Activated CD4-positive, alpha-beta memory T cell treated with anti-CD3 and anti-CD28 coated beads, Interleukin-2, amount 10 ng/mL, durations not matched to agents 7 days and 5 days (primary cell): Measurements from ENCODE around the gene TEKT5. TPM values are rescaled to one million over a fixed set of nuclear protein-coding genes. Genes with fewer than 3 reads are reported as not detected.
"Not testable (repeated sequence)": the region's sequence is repeated elsewhere in the genome, so short reads cannot be mapped to it uniquely, and the experiment has no call there.

Source experiments
- CTCF ChIA-PET: fragments of 350-600 bp; sonication (Branson Sonifier 250); formaldehyde crosslinking; loops from one replicate; lab custom pipeline; 2021; ENCODE audit warnings: antibody characterized with exemption, inconsistent platforms; lab: Charles Lee
- POLR2A ChIA-PET: fragments of 350-600 bp; sonication (Branson Sonifier 250); formaldehyde crosslinking; loops from one replicate; lab custom pipeline; 2021; ENCODE audit warnings: antibody characterized with exemption; lab: Charles Lee
- DNase-seq: peaks from one replicate; pipeline ENCODE4 v3.0.0-alpha.2; 2020
- H3K27ac Mint-ChIP-seq: one replicate; pipeline ENCODE4 v1.8.0; 2021; ENCODE audit warnings: mild to moderate bottlenecking, mixed read lengths
- H3K27me3 Mint-ChIP-seq: one replicate; pipeline ENCODE4 v1.8.0; 2021; ENCODE audit warnings: mixed read lengths
- H3K36me3 Mint-ChIP-seq: one replicate; pipeline ENCODE4 v1.8.0; 2021; ENCODE audit warnings: low read depth, mixed read lengths
- H3K4me1 Mint-ChIP-seq: one replicate; pipeline ENCODE4 v1.8.0; 2021; ENCODE audit warnings: mixed read lengths
- H3K4me3 Mint-ChIP-seq: one replicate; pipeline ENCODE4 v1.8.0; 2021; ENCODE audit warnings: mild to moderate bottlenecking, mixed read lengths
- H3K9me3 Mint-ChIP-seq: one replicate; pipeline ENCODE4 v1.8.0; 2021; ENCODE audit warnings: mixed read lengths
- total RNA-seq, 2 experiments: library from RNA; stranded (reverse); gene quantifications; one replicate each; pipeline ENCODE4 v1.2.3, GENCODE V29; 2021

TEKT5 gene
- total RNA-seq, 2 experiments from 2014 or later, result not detected

GRCh38 chr16:10664720-10665126, 30.0 kb downstream of the TEKT5 start:
- Mint-ChIP-seq H3K36me3 (no peaks in the 10 kb centered on the region), H3K4me3 (no peak overlapping the region), H3K27me3 (peaks cover 12% of the 10 kb centered on the region), H3K27ac (no peak overlapping the region), H3K9me3 (no peaks in the 10 kb centered on the region), H3K4me1 (no peaks in the 10 kb centered on the region)
- POLR2A ChIA-PET, result no interaction called here
- no peak for DNase-seq
- CTCF ChIA-PET, result no interaction called here

GRCh38 chr16:10663744-10664143, 31.0 kb downstream of the TEKT5 start:
- ChIA-PET POLR2A (no interaction called here), CTCF (no interaction called here)
- Mint-ChIP-seq H3K9me3 (no peaks in the 10 kb centered on the region), H3K36me3 (no peaks in the 10 kb centered on the region), H3K27ac (no peak overlapping the region), H3K27me3 (peaks cover 12% of the 10 kb centered on the region), H3K4me3 (no peak overlapping the region), H3K4me1 (no peaks in the 10 kb centered on the region)
- no peak for DNase-seq

- Mint-ChIP-seq H3K36me3 (no peaks in the 10 kb centered on the region), H3K4me1 (no peaks in the 10 kb centered on the region), H3K9me3 (no peaks in the 10 kb centered on the region), H3K4me3 (no peak overlapping the region), H3K27ac (no peak overlapping the region), H3K27me3 (peaks cover 14% of the 10 kb centered on the region)
- no peak for DNase-seq
- CTCF ChIA-PET, result no interaction called here
- POLR2A ChIA-PET, result no interaction called here
Observed at GRCh38 chr16:10663146-10663545, 31.6 kb downstream of the TEKT5 start.

GRCh38 chr16:10662212-10662611, 32.5 kb downstream of the TEKT5 start:
- Mint-ChIP-seq H3K9me3 (no peaks in the 10 kb centered on the region), H3K4me3 (no peak overlapping the region), H3K4me1 (no peaks in the 10 kb centered on the region), H3K27ac (no peak overlapping the region), H3K36me3 (no peaks in the 10 kb centered on the region), H3K27me3 (peaks cover 12% of the 10 kb centered on the region)
- no peak for DNase-seq
- CTCF ChIA-PET, result no interaction called here
- POLR2A ChIA-PET, result no interaction called here

- no peak overlapping the region for H3K27ac Mint-ChIP-seq
- H3K36me3 Mint-ChIP-seq, result no peaks in the 10 kb centered on the region
- no peak overlapping the region for H3K4me3 Mint-ChIP-seq
- POLR2A ChIA-PET, result no interaction called here
- DNase-seq, result no peak
- CTCF ChIA-PET, result no interaction called here
- H3K9me3 Mint-ChIP-seq, result no peaks in the 10 kb centered on the region
- H3K4me1 Mint-ChIP-seq, result no peaks in the 10 kb centered on the region
- peaks cover 10% of the 10 kb centered on the region for H3K27me3 Mint-ChIP-seq
Observed at GRCh38 chr16:10661737-10662136, 33.0 kb downstream of the TEKT5 start.

- Mint-ChIP-seq H3K27me3 (peaks cover 8% of the 10 kb centered on the region), H3K9me3 (no peaks in the 10 kb centered on the region), H3K4me3 (no peak overlapping the region), H3K4me1 (no peaks in the 10 kb centered on the region), H3K36me3 (no peaks in the 10 kb centered on the region), H3K27ac (no peak overlapping the region)
- no peak for DNase-seq
- CTCF ChIA-PET, result no interaction called here
- POLR2A ChIA-PET, result no interaction called here
Observed at GRCh38 chr16:10660950-10661635, 33.6 kb downstream of the TEKT5 start.

- Mint-ChIP-seq H3K27me3 (peaks cover 7% of the 10 kb centered on the region), H3K4me1 (no peaks in the 10 kb centered on the region), H3K36me3 (no peaks in the 10 kb centered on the region), H3K9me3 (no peaks in the 10 kb centered on the region), H3K27ac (no peak overlapping the region), H3K4me3 (no peak overlapping the region)
- ChIA-PET CTCF (no interaction called here), POLR2A (no interaction called here)
- DNase-seq, result no peak
Observed at GRCh38 chr16:10658943-10659342, 35.8 kb downstream of the TEKT5 start.

GRCh38 chr16:10657925-10658324, 36.8 kb downstream of the TEKT5 start:
- no peaks in the 10 kb centered on the region for H3K4me1 Mint-ChIP-seq
- no peak overlapping the region for H3K27ac Mint-ChIP-seq
- POLR2A ChIA-PET, result no interaction called here
- CTCF ChIA-PET, result no interaction called here
- no peak for DNase-seq
- peaks cover 7% of the 10 kb centered on the region for H3K27me3 Mint-ChIP-seq
- H3K9me3 Mint-ChIP-seq, result no peaks in the 10 kb centered on the region
- H3K36me3 Mint-ChIP-seq, result no peaks in the 10 kb centered on the region
- H3K4me3 Mint-ChIP-seq, result no peak overlapping the region

GRCh38 chr16:10656618-10657017, 38.1 kb downstream of the TEKT5 start:
- Mint-ChIP-seq H3K27me3 (peaks cover 2% of the 10 kb centered on the region), H3K27ac (no peak overlapping the region), H3K4me1 (no peaks in the 10 kb centered on the region), H3K4me3 (no peak overlapping the region), H3K36me3 (no peaks in the 10 kb centered on the region), H3K9me3 (no peaks in the 10 kb centered on the region)
- CTCF ChIA-PET, result no interaction called here
- DNase-seq, result no peak
- POLR2A ChIA-PET, result no interaction called here

GRCh38 chr16:10655415-10655977, 39.2 kb downstream of the TEKT5 start:
- H3K27ac Mint-ChIP-seq, result no peak overlapping the region
- H3K4me1 Mint-ChIP-seq, result no peaks in the 10 kb centered on the region
- H3K27me3 Mint-ChIP-seq, result peaks cover 2% of the 10 kb centered on the region
- ChIA-PET CTCF (no interaction called here), POLR2A (no interaction called here)
- no peaks in the 10 kb centered on the region for H3K36me3 Mint-ChIP-seq
- H3K9me3 Mint-ChIP-seq, result no peaks in the 10 kb centered on the region
- DNase-seq, result no peak
- no peak overlapping the region for H3K4me3 Mint-ChIP-seq

GRCh38 chr16:10654592-10655414, 39.9 kb downstream of the TEKT5 start:
- POLR2A ChIA-PET, result no interaction called here
- Mint-ChIP-seq H3K27ac (no peak overlapping the region), H3K27me3 (peaks cover 2% of the 10 kb centered on the region), H3K36me3 (no peaks in the 10 kb centered on the region), H3K4me3 (no peak overlapping the region), H3K4me1 (no peaks in the 10 kb centered on the region), H3K9me3 (no peaks in the 10 kb centered on the region)
- CTCF ChIA-PET, result no interaction called here
- DNase-seq, result no peak

- ChIA-PET POLR2A (no interaction called here), CTCF (no interaction called here)
- H3K27ac Mint-ChIP-seq, result no peak overlapping the region
- no peaks in the 10 kb centered on the region for H3K4me1 Mint-ChIP-seq
- H3K36me3 Mint-ChIP-seq, result no peaks in the 10 kb centered on the region
- H3K27me3 Mint-ChIP-seq, result no peaks in the 10 kb centered on the region
- DNase-seq, result no peak
- no peak overlapping the region for H3K4me3 Mint-ChIP-seq
- no peaks in the 10 kb centered on the region for H3K9me3 Mint-ChIP-seq
Observed at GRCh38 chr16:10652730-10653590, 41.8 kb downstream of the TEKT5 start.

GRCh38 chr16:10649098-10649497, 45.6 kb downstream of the TEKT5 start:
- H3K9me3 Mint-ChIP-seq, H3K27me3 Mint-ChIP-seq, H3K4me1 Mint-ChIP-seq, H3K4me3 Mint-ChIP-seq, H3K36me3 Mint-ChIP-seq, POLR2A ChIA-PET, H3K27ac Mint-ChIP-seq, DNase-seq, CTCF ChIA-PET: not testable (repeated sequence)
